IMR-90 (cell line): ENCODE measurements around the gene GSTT2B. TPM values are rescaled to one million over a fixed set of nuclear protein-coding genes. Genes with fewer than 3 reads are reported as not detected.

Experiments used
- ATAC-seq: fragments of 200-7000 bp; cut with Tn5 transposase; 2 replicates; pipeline ENCODE4 v1.9.1; 2020; ENCODE audit warnings: low read depth, mild to moderate bottlenecking, moderate library complexity
- BruUV-seq: library from RNA; stranded (reverse); fragments of 400-500 nt; replicated peaks from 2 replicates; lab custom pipeline; 2021; lab: Mats Ljungman, UMichigan
- CTCF ChIA-PET: fragments of 300-600 bp; formaldehyde crosslinking; extraction: SDS; loops from one replicate; lab custom pipeline; 2021; ENCODE audit warnings: antibody characterized with exemption; lab: Yijun Ruan, JAX
- POLR2A ChIA-PET: fragments of 300-600 bp; sonication (Branson Sonifier 250); formaldehyde crosslinking; loops from one replicate; lab custom pipeline; 2022; ENCODE audit warnings: antibody characterized with exemption; ENCODE audit not compliant: unreplicated experiment; lab: Charles Lee
- DNase-seq: peaks from one replicate; pipeline ENCODE4 v3.0.0; 2013
- H2AFZ ChIP-seq: replicated peaks from 2 replicates; pipeline ENCODE3; 2013; ENCODE audit warnings: low read length, mild to moderate bottlenecking; ENCODE audit not compliant: poor library complexity
- H2AK5ac ChIP-seq: 2 replicates; pipeline ENCODE4 v1.6.1; 2013; ENCODE audit warnings: low read depth, low read length, inconsistent platforms
- H2AK9ac ChIP-seq: replicated peaks from 2 replicates; pipeline ENCODE3; 2013; ENCODE audit warnings: mild to moderate bottlenecking, low read depth, low read length, moderate library complexity; ENCODE audit not compliant: poor library complexity
- H2BK120ac ChIP-seq: 2 replicates; pipeline ENCODE4 v1.6.1; 2013; ENCODE audit warnings: low read depth, low read length, inconsistent platforms
- H2BK15ac ChIP-seq: 3 replicates; pipeline ENCODE4 v1.6.1; 2013; ENCODE audit warnings: low read depth, low read length, inconsistent platforms
- H2BK20ac ChIP-seq: 2 replicates; pipeline ENCODE4 v1.6.1; 2013; ENCODE audit warnings: low read depth, mild to moderate bottlenecking, inconsistent platforms, low read length, moderate library complexity
- H2BK5ac ChIP-seq: 2 replicates; pipeline ENCODE4 v1.6.1; 2013; ENCODE audit warnings: mild to moderate bottlenecking, low read depth, low read length, inconsistent platforms; ENCODE audit not compliant: poor library complexity, severe bottlenecking
- H3K14ac ChIP-seq: replicated peaks from 2 replicates; pipeline ENCODE4 v1.6.1; 2013; ENCODE audit warnings: low read depth, low read length, inconsistent platforms
- H3K18ac ChIP-seq: 2 replicates; pipeline ENCODE4 v1.6.1; 2013; ENCODE audit warnings: low read depth, low read length, control low read depth
- H3K23ac ChIP-seq: 2 replicates; pipeline ENCODE4 v1.6.1; 2013; ENCODE audit warnings: low read depth, low read length, inconsistent platforms
- H3K27ac ChIP-seq: 2 replicates; pipeline ENCODE4 v1.5.1; 2013; ENCODE audit warnings: mild to moderate bottlenecking, control low read depth, low read length; ENCODE audit not compliant: insufficient read depth
- H3K27me3 ChIP-seq: 2 replicates; pipeline ENCODE4 v1.6.1; 2013; ENCODE audit warnings: low read length; ENCODE audit not compliant: control insufficient read depth, insufficient read depth
- H3K36me3 ChIP-seq: 2 replicates; pipeline ENCODE4 v1.6.1; 2013; ENCODE audit warnings: low read length, mixed read lengths; ENCODE audit not compliant: control insufficient read depth, insufficient read depth
- H3K4ac ChIP-seq: 2 replicates; pipeline ENCODE4 v1.6.1; 2013; ENCODE audit warnings: low read depth, low read length, inconsistent platforms
- H3K4me1 ChIP-seq: 2 replicates; pipeline ENCODE4 v1.6.1; 2013; ENCODE audit warnings: low read length, mixed read lengths; ENCODE audit not compliant: control insufficient read depth, insufficient read depth
- H3K4me2 ChIP-seq: 2 replicates; pipeline ENCODE4 v1.6.1; 2013; ENCODE audit warnings: low read depth, mild to moderate bottlenecking, control low read depth, low read length, moderate library complexity
- H3K4me3 ChIP-seq: 2 replicates; pipeline ENCODE4 v1.5.1; 2013; ENCODE audit warnings: low read depth, mild to moderate bottlenecking, control low read depth, low read length, moderate library complexity; ENCODE audit not compliant: insufficient read depth
- H3K56ac ChIP-seq: 2 replicates; pipeline ENCODE4 v1.6.1; 2013; ENCODE audit warnings: low read length, inconsistent platforms; ENCODE audit not compliant: insufficient read depth; ENCODE audit errors: extremely low read depth
- H3K79me1 ChIP-seq, 2 experiments: 2 replicates each; pipeline ENCODE4 v1.6.1; 2013; ENCODE audit warnings: low read length in 2 of 2, inconsistent platforms in 1 of 2, low read depth in 1 of 2
- H3K9ac ChIP-seq: 2 replicates; pipeline ENCODE4 v1.6.1; 2013; ENCODE audit warnings: low read depth, low read length, control low read depth
- H3K9me1 ChIP-seq: 2 replicates; pipeline ENCODE4 v1.6.1; 2013; ENCODE audit warnings: low read length, inconsistent platforms; ENCODE audit not compliant: insufficient read depth
- H3K9me3 ChIP-seq: 2 replicates; pipeline ENCODE4 v1.6.1; 2013; ENCODE audit warnings: low read length; ENCODE audit not compliant: control insufficient read depth, insufficient read depth
- H4K20me1 ChIP-seq: 2 replicates; pipeline ENCODE4 v1.6.1; 2013; ENCODE audit warnings: low read length, inconsistent platforms; ENCODE audit not compliant: insufficient read depth
- H4K5ac ChIP-seq: 2 replicates; pipeline ENCODE4 v1.6.1; 2013; ENCODE audit warnings: mild to moderate bottlenecking, low read depth, low read length, control low read depth
- H4K8ac ChIP-seq, 2 experiments: 2 replicates each; pipeline ENCODE4 v1.6.1; 2013; ENCODE audit warnings: low read depth in 2 of 2, low read length in 2 of 2, control low read depth in 1 of 2, inconsistent platforms in 1 of 2
- H4K91ac ChIP-seq: 2 replicates; pipeline ENCODE4 v1.6.1; 2013; ENCODE audit warnings: low read depth, low read length, inconsistent platforms; ENCODE audit not compliant: insufficient read depth
- BHLHE40 ChIP-seq: fragments of 150-350 bp; IDR thresholded peaks from 2 replicates; pipeline ENCODE4 v1.6.1; 2016; ENCODE audit warnings: mild to moderate bottlenecking, low read depth, low read length
- CEBPB ChIP-seq: IDR thresholded peaks from 2 replicates; pipeline ENCODE4 v1.6.1; 2012; ENCODE audit warnings: low read depth, low read length, improper control_type of control experiment
- CHD1 ChIP-seq: IDR thresholded peaks from 2 replicates; pipeline ENCODE4 v1.6.1; 2012; ENCODE audit warnings: low read depth, low read length, improper control_type of control experiment
- CTCF ChIP-seq: conservative IDR thresholded peaks from 2 replicates; pipeline ENCODE4 v1.5.1; 2012; ENCODE audit warnings: mild to moderate bottlenecking, low read depth, low read length, improper control_type of control experiment
- FOS ChIP-seq: fragments of 150-350 bp; IDR thresholded peaks from 2 replicates; pipeline ENCODE4 v1.6.1; 2016; ENCODE audit warnings: low read depth, low read length
- MAFK ChIP-seq: IDR thresholded peaks from 2 replicates; pipeline ENCODE4 v1.6.1; 2012; ENCODE audit warnings: low read depth, low read length, improper control_type of control experiment
- MAZ ChIP-seq: IDR thresholded peaks from 2 replicates; pipeline ENCODE4 v1.6.1; 2012; ENCODE audit warnings: low read depth, mild to moderate bottlenecking, low read length, improper control_type of control experiment, moderate library complexity, borderline replicate concordance
- MXI1 ChIP-seq: IDR thresholded peaks from 2 replicates; pipeline ENCODE4 v1.6.1; 2012; ENCODE audit warnings: low read depth, mild to moderate bottlenecking, low read length, moderate library complexity, borderline replicate concordance
- POLR2A ChIP-seq: IDR thresholded peaks from 2 replicates; pipeline ENCODE4 v1.6.1; 2012; ENCODE audit warnings: mild to moderate bottlenecking, low read depth, low read length
- RAD21 ChIP-seq: IDR thresholded peaks from 2 replicates; pipeline ENCODE4 v1.6.1; 2012; ENCODE audit warnings: low read length, improper control_type of control experiment
- WGBS, 2 experiments: methylation state at CpG; one replicate each; pipeline versions ENCODE4 v1.1.5 to v1.1.7; 2013; ENCODE audit warnings: missing lambda C conversion rate in 2 of 2; ENCODE audit not compliant: insufficient read length in 1 of 2; ENCODE audit errors: extremely low coverage in 2 of 2; 5-methylcytosine and 5-hydroxymethylcytosine counted together
- dilution Hi-C: fragments of 300-500 bp; cut with HindIII; formaldehyde crosslinking; loops from one replicate; pipeline ENCODE4 v1.14.3; 2018; ENCODE audit warnings: low sequenced_read_pairs; ENCODE audit not compliant: unreplicated experiment
- in situ Hi-C: fragments of 300-500 bp; cut with MboI; formaldehyde crosslinking; loops from 3 replicates; pipeline ENCODE4 v1.14.3; 2019; ENCODE audit warnings: low sequenced_read_pairs, inconsistent platforms, mixed read lengths
- intact Hi-C: fragments of 100-400 bp; cut with micrococcal nuclease; formaldehyde crosslinking; loops from 2 replicates; pipeline ENCODE4 v1.10.0; 2022
- polyA plus RNA-seq, 3 experiments: library from polyadenylated mRNA; depleted of rRNA; stranded (reverse); fragments of >200 nt; gene quantifications; 2 replicates each; pipeline ENCODE4 v1.2.3, GENCODE V29; 2012; ENCODE audit warnings: low replicate concordance in 1 of 3
- total RNA-seq: library from RNA; depleted of rRNA; stranded (reverse); fragments of >200 nt; gene quantifications from 2 replicates; pipeline ENCODE4 v1.2.3, GENCODE V29; 2012
- TF ChIP-seq, protein P1 (sequence below): fragments of 150-350 bp; IDR thresholded peaks from 2 replicates; pipeline ENCODE4 v1.6.1; 2016; ENCODE audit warnings: low read depth, mild to moderate bottlenecking, low read length, moderate library complexity, borderline replicate concordance
- TF ChIP-seq, protein P2 (sequence below): fragments of 150-350 bp; IDR thresholded peaks from 2 replicates; pipeline ENCODE4 v1.6.1; 2017; ENCODE audit warnings: mild to moderate bottlenecking, antibody characterized with exemption, low read length, low read depth

The GSTT2B gene
- total and polyA plus RNA-seq, 2 of the 4 experiments (the other 2 are of a cell fraction): 15.1 to 77.0 TPM

DNA sequence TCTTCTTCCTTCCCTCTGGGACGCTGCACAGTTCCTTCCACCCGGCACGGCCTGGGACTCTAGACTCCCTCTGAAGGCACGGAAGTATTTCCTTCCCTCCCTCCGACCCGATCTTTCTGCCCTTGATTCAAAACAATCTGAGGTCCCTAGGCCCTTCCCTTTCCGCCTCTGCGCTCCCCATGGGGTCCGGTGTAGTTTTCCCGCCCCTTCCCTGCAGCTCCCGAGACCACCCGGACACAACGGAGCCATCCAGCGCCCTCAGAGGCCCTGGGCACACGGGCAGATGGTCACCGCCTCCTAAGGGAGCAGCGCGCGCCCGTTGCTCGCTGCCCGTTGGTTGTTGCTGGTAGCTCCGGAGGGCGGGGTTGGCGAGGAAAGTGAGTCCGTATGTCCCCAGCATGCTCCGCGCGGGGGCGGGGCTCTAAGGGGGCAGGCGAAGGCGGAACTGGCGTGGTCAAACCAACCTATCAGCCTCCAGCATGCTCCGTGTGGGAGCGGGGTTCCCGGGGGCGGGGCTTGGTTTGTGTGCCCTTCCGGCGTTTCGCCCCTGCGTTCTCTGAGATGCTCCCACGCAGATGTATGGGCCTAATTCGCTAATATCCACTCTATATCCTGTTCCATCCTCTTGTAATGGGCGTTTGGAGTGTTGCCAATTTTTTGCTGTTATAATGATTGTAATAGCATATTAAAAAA lies 47.2 kb downstream of the GSTT2B start (continued):
- TF ChIP-seq CHD1: no peak

- ChIA-PET POLR2A (interaction anchor here (1.1 kb wide), 1 partner anchor 19 kb away, joined by 7 read pairs; the partner anchor contains the start of gene MIF), CTCF (interaction anchor here (0.6 kb wide), 1 partner anchor 160 kb away, joined by 3 read pairs; no protein-coding TSS in a partner anchor)
- DNase-seq: no peak
- H4K91ac ChIP-seq: peak overlapping the region; percentile 95
- H3K79me1 ChIP-seq: peaks cover 0 to 8% of the 10 kb centered on the region in 2 experiments; a peak in 2 of 4 replicates
- H3K27me3 ChIP-seq: no peaks in the 10 kb centered on the region
- H3K23ac ChIP-seq: peak overlapping the region; percentile 93
- H3K9me1 ChIP-seq: no peaks in the 10 kb centered on the region; the same call in 1 of the 2 replicates
- peak overlapping the region; percentile 86 for H2AK5ac ChIP-seq
- peak overlapping the region; percentile 70 for H3K4me2 ChIP-seq
- no peak for ATAC-seq
- H3K4me3 ChIP-seq: peak overlapping the region; percentile 47
- peak overlapping the region; percentile 64 for H4K5ac ChIP-seq
- peak overlapping the region; percentile 35 for H3K18ac ChIP-seq
- H3K14ac ChIP-seq: peak overlapping the region; percentile 100
- H3K27ac ChIP-seq: peak overlapping the region; percentile 68
- peak overlapping the region; percentile 78 for H2BK120ac ChIP-seq
- in situ Hi-C loops (no loop called here), intact Hi-C loops (no loop called here), dilution Hi-C loops (no loop called here)
- peak overlapping the region; percentile 98 for H2AFZ ChIP-seq
- peaks cover 3% of the 10 kb centered on the region; the same call in 1 of the 2 replicates for H3K4me1 ChIP-seq
- peak overlapping the region; percentile 97 for H2AK9ac ChIP-seq
- no peaks in the 10 kb centered on the region for H4K20me1 ChIP-seq
- peak overlapping the region; percentile 63 for H2BK5ac ChIP-seq
- no CpG with 5 or more reads among the region's 1 CpG for WGBS, 2 experiments
- H4K8ac ChIP-seq: peak overlapping the region; percentile 93 to 99
- H3K9me3 ChIP-seq: no peaks in the 10 kb centered on the region
- peak overlapping the region; percentile 57 for H3K56ac ChIP-seq
- no TSS peak for BruUV-seq
- peak overlapping the region; percentile 98 for H3K4ac ChIP-seq
- no peaks in the 10 kb centered on the region for H3K36me3 ChIP-seq
- peak overlapping the region; percentile 69 for H3K9ac ChIP-seq
- H2BK15ac ChIP-seq: peak overlapping the region; percentile 23; the same call in 1 of the 3 replicates
- H2BK20ac ChIP-seq: no peak overlapping the region
- no peak for TF ChIP-seq RAD21
- no peak for TF ChIP-seq BHLHE40
- no peak for TF ChIP-seq CHD1
- TF ChIP-seq MXI1: no peak
- no peak for TF ChIP-seq CEBPB
- TF ChIP-seq, protein P1, sequence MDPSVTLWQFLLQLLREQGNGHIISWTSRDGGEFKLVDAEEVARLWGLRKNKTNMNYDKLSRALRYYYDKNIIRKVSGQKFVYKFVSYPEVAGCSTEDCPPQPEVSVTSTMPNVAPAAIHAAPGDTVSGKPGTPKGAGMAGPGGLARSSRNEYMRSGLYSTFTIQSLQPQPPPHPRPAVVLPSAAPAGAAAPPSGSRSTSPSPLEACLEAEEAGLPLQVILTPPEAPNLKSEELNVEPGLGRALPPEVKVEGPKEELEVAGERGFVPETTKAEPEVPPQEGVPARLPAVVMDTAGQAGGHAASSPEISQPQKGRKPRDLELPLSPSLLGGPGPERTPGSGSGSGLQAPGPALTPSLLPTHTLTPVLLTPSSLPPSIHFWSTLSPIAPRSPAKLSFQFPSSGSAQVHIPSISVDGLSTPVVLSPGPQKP: no peak
- TF ChIP-seq CTCF: no peak
- no peak for TF ChIP-seq MAFK
- no peak for TF ChIP-seq MAZ
- no peak for TF ChIP-seq POLR2A
- TF ChIP-seq FOS: no peak
- TF ChIP-seq, protein P2, sequence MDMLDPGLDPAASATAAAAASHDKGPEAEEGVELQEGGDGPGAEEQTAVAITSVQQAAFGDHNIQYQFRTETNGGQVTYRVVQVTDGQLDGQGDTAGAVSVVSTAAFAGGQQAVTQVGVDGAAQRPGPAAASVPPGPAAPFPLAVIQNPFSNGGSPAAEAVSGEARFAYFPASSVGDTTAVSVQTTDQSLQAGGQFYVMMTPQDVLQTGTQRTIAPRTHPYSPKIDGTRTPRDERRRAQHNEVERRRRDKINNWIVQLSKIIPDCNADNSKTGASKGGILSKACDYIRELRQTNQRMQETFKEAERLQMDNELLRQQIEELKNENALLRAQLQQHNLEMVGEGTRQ: no peak
These were observed 47.7 kb downstream of the GSTT2B start for GRCh38 chr22:23913306-23913660.
